Left lobe of liver (tissue), 2 donors: ENCODE data around the gene RRAGC. TPM values are rescaled to one million over a fixed set of nuclear protein-coding genes. Genes with fewer than 3 reads are reported as not detected.

Experiments used
- ATAC-seq: fragments of 200-7000 bp; cut with Tn5 transposase; one replicate; pipeline ENCODE4 v1.9.1; 2020; ENCODE audit warnings: mild to moderate bottlenecking, moderate library complexity
- DNase-seq: peaks from one replicate; pipeline ENCODE4 v3.0.0-alpha.2; 2020; ENCODE audit warnings: low spot score
- total RNA-seq: library from RNA; stranded (reverse); gene quantifications from one replicate; pipeline ENCODE4 v1.2.1, GENCODE V29; 2021
- donor health status: DM: no; HTN: no; CAD: no; lungs with moderate emphysema.
- donor health status: DM: no; HTN: yes; CAD: no.

Gene RRAGC, protein sequence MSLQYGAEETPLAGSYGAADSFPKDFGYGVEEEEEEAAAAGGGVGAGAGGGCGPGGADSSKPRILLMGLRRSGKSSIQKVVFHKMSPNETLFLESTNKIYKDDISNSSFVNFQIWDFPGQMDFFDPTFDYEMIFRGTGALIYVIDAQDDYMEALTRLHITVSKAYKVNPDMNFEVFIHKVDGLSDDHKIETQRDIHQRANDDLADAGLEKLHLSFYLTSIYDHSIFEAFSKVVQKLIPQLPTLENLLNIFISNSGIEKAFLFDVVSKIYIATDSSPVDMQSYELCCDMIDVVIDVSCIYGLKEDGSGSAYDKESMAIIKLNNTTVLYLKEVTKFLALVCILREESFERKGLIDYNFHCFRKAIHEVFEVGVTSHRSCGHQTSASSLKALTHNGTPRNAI
- 6.9 TPM for total RNA-seq

DNA sequence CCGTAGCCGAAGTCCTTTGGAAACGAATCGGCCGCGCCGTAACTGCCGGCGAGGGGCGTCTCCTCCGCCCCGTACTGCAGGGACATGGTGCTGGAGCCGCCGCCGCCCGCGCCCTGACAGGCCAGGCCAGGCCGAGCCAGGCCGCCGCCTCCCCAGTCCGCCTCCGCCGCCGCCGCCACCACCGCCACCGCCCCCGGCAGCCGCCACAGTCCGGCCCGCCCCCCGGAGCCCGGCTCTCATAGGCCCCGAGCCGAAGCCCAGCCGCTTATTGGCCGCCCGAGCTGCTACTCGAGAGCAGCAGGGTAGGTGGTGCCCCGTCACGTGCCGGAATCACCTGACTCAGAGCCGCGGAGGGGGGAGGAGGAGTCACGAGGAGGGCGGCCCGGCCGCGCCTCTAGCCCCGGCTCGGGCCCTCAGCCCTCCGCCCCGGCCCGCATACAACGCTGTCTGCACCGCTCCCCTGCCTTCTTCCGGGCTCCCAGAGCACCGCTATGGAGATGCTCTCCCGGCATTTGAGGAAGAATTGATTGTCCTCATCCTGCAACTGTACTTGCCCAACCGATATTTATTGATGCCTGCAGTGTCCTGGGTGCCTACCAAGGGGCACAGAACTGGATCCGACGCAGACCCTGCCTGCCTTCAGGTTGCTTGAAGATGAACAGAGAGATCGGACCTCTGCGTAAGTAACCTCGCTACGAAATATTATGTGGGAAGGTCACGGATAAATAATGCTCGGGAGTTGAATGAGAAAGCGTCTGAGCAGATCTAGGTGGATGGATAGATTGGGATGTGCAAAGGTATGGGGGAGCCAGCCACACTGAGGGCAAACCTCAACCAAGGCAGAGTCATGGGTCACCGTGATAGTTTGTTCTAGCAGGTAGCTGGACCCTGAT lies at the start of gene RRAGC:
Gene RRAGC (minus strand): TSS at position 212 of the 893 bp plus-strand sequence. CDS start 126 bp downstream, at position 86.
- DNase-seq (peak; percentile 100), ATAC-seq (peak; percentile 94)

DNA sequence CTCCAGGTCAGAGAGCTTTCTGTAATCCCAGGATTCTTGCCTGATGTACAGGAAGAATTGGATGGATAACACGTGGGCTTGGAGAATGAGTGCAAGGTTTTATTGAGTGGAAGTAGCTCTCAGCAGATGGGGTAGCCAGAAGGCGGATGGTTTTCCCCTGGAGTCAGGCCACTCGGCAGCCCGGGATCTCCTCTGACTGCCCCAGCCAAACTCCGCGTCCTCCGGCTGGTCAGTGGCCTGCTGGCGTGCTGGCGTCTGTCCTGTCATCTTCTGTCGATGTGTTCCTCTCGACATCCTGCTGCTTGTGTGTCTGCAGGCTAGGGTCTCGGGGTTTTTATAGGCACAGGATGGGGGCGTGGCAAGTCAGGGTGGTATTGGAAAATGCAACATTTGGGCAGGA lies 49.2 kb upstream of the RRAGC start:
- no peak for ATAC-seq
- DNase-seq: no peak

DNA sequence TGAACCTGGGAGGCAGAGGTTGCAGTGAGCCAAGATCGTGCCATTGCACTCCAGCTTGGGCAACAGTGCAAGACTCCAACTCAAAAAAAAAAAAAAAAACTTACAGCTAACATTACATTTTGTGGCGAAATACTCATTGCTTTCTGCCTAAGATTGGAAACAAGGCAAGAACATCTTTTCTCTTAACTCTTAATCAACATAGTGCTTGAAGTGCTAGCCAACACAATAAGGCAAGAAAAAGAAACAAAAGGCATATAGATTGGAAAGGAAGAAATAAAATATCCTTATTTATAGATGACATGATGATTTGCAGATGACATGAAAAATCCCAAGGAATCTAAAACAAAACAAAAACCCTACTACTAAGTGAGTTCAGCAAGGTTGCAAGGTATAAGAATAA lies 46.4 kb upstream of the RRAGC start:
- ATAC-seq: no peak
- no peak for DNase-seq

DNA sequence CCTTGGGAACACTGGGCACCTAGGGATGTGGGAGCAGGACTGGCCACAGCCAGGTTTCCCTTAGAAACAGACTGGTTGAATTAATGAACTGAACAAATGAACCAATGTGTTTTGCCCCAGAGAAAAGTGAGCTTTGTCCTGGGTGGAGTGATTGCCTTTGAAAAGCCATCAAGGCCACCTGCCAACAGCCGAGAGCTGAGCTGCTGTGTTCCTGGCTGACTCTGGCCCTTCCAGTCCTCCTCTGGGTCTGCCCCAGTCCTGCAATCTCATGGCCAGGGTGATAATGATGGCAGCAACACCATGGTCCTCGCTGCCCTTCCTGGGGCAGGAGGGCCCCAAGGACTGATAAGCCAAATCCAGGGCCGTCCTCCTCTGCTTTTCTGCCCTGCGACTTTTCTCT lies 40.0 kb upstream of the RRAGC start:
- DNase-seq: no peak
- ATAC-seq: no peak

DNA sequence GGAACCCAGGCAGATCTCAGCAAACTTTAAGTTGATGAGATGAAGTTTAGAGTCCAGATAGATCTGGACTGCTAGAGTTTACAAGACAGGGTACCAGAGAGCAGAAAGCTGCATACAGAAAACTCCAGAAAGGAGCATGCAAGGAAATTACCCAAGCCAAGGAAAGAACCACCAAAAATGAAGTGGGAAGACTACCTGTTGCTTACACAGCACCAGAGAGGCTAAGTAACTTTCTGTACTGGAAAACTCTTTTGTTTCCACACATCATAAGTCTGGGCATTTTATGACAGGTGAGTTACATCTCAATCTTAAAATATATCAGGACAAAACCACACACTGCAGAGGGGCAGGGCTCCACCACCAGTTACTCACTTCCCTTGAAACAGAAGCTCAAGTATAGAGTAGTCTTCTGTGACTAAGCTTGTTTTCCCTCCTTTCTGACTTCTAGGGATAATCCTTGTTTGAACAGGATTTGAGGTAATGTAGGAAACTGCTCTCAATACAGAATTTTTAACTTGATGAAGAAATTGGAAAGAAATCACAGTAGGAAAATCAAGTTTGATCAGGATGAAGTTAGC lies 39.2 kb upstream of the RRAGC start:
- no peak for ATAC-seq
- DNase-seq: no peak

DNA sequence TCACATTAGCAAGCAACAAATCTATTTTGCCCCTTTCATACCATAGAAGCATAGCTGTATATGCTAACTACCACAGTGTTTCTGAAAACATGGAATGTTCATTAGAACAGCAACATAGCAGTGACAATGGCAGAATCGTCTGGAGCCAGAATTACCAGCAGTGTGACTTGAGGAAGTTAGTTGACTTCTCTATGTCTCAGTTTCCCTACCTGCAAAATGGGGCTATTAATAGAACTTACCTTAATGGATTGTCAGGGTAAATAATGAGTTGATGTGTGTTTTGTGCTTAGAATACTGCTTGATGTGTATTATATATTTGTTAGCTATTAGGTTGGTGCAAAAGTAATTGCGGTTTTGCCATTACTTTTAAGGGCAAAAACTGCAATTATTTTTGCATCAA lies 36.6 kb upstream of the RRAGC start:
- DNase-seq (no peak), ATAC-seq (no peak)

DNA sequence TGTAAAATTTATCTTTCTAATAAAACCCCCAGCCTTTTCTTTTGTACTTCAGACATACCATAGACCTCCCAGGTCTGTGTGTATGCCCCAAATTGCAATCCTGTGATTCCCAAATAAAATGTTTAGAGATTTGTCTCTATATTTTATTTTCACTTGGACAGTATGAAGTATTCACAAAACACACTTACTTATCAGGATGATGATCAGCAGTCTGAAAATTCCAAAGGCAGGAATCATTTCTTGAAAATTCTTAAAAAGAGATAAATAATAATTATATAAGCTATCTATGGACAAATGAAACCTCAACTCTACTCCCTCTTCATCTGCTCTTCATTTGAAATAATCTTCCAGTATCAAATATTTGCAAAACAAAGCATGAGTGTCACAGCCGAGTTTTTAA lies 33.4 kb upstream of the RRAGC start:
- no peak for DNase-seq
- no peak for ATAC-seq

DNA sequence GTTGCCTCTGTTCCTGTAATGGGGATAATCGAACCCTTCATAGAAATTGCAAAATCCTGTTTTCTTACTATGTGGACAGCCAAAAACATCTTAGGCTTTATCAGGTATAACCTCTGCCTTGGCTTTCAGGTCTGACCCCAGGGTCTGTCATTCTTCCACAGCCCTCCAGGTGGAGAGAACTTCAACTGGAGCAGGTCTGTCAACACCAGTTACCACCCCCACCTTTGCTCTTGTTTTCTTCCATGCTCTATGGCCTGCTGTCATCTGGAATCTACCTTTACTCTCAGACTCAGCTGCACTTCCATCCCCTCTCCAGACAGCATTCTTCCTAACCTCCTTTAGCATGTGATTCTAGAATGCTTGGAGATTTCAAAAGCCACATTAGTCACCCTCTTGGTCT lies 32.2 kb upstream of the RRAGC start:
- ATAC-seq (no peak), DNase-seq (no peak)

DNA sequence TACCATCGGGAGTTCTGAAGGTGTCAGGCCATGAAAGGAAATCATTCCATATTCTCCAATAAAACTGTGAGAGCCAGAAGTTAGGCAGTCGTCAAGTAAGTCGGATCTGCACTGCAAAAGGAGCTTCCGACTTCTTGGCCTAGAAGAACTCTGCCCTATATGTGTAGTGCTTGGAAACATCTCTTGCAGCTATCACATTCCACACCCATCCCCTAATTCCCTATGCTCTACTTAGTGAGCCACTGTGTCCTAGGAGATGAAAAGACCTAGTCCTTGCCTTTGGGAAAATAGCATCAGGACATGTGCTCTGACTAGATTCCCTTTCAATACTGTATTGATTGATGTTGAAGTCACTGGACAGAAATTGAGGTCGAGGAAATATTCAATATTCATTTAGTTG lies 30.0 kb upstream of the RRAGC start:
- DNase-seq: no peak

DNA sequence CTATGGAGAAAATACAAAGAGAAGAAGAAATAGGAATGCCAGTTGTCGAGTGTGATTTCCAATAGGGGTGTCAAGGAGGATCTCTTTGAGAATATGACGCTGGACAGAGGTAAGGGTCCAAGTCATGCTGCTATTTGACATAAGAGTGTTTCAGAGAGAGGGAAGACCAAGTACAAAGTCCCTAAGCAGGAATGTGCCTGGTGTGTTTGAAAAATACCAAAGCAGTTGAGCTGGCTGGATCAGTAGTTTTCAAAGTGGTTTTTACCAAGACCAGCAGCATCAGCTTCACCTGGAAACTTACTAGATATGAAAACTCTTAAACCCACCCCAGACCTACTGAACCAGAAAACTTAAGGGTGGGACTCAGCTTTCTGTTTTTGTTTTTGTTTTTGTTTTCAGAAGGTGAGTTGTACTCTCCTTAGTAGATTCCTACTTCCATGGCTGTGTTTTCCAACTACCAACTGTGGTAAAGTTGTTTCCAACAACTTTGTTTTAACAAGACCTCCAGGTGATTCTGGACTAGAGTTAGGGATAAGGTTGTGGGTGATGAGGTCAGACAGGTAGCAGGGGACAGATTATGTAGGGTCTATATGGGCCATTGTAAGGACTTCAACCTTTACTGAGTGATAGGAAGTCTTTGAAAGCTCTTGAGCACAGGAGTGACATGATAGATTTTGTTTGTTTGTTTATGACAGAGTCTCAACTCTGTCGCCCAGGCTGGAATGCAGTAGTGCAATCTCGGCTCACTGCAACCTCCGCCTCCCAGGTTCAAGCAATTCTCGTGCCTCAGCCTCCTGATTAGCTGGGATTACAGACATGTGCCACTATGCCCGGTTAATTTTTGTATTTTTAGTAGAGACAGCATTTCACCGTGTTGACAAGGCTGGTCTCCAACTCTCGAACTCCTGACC lies 29.1 kb upstream of the RRAGC start:
- ATAC-seq: no peak
- no peak for DNase-seq

More for the DNA sequence above, 30.0 kb upstream of the RRAGC start:
- ATAC-seq: no peak

DNA sequence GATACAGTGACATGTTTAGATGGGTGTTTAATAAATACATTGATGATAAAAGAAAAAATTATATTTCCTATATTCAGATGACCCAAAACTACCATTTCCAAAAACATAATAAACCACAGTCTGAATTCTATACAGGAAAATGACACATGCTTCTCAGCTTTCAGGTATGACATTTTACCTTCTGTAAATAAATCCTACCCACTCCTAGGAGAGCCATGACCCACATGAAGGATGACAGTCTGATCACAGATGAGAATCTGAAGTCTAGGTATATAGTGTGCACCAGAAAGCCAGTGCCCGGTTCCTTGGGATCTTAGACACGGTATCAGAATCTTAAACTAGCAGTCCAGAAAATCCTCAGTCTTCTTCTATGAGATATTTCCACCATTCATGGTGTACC lies 25.5 kb upstream of the RRAGC start:
- ATAC-seq (no peak), DNase-seq (no peak)

DNA sequence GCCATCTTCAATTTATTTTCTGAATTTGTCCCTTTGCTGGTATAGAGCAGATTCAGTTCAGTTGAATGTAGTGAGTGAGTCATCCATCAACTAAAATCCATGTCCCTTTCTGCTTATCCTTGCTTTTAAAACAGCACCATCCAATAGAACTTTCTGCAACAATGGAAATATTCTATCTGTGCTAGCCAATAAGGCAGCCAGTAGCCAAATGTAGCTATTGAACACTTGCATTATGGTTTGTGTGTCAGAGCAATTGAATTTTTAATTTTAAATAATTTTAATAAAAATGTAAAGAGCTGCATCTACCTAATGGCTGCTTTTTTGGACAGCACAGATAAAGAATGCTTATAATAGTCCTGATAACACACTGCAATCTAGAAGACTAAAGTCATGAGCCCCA lies 21.9 kb upstream of the RRAGC start, which contains the start of gene GJA9:
Gene GJA9 (minus strand): TSS at position 101 of the 400 bp plus-strand sequence. CDS start 5,489 bp downstream, outside the sequence.
- ATAC-seq (no peak), DNase-seq (no peak)

DNA sequence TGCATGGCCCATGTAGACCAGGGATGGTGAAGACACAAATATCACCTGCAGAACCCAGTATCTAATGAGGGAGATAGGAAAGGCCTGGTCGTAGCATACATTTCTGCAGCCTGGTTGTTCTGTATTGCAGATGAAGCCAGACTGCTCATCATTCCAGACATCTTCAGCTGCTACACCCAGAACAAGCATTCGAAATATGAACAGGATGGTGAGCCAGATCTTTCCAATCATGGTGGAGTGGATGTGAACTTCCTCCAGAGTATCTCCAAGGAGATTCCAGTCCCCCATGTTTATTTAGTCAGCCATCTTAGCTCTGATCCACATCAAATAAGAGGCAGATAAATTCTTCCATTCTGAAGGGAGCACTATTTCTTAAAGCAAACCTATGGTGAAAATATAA lies 16.2 kb upstream of the RRAGC start:
- no peak for DNase-seq
- no peak for ATAC-seq

DNA sequence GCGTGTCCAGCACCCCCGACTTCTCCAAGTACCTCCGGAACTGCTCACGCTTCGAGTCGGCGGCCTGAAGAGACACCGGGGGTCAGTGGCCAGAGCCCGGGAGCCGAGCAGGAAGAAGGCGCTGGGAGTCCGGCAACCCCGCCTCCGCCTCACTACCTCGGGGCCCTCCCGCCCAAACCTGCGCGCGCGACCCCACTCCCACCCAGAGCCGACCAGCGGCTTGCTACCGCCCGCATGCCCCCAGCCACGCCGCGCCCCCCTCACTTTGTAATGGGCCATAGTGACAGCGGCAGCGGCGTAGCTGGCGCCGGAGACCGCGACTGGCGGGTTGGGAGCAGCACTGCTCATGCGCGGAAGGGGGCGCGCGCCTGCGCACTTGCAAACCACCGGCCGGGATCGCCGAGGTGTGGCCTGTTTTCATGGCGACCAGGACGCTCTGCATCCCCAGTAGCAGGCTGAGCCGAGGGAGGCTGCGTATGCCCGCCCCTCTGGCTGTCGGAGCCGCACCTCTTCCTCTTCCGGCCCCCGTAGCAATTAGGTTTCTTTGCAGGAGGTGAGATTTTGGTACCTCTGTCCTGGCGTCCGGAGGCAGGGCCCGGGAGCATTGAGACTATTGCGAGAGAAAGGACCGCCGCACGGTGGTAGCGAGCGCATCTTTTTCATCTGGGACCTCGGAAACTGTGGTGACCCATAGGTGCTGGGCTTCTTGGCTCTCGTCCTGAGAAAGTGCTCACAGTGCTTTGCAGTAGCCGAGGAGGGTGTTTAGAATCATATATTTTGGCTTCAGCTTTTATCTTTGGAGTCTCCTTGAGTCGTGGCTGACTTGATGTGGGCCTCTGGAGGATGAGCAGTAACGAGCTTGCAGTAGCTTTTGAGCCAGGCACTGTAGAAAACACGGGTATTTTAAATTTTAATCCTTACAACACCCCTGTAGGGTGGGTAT lies 13.7 kb upstream of the RRAGC start, which contains the start of gene MYCBP:
Gene MYCBP (minus strand): TSS at position 322 of the 943 bp plus-strand sequence. CDS start 43 bp downstream, at position 279.
- ATAC-seq: peak; percentile 99
- peak; percentile 98 for DNase-seq

DNA sequence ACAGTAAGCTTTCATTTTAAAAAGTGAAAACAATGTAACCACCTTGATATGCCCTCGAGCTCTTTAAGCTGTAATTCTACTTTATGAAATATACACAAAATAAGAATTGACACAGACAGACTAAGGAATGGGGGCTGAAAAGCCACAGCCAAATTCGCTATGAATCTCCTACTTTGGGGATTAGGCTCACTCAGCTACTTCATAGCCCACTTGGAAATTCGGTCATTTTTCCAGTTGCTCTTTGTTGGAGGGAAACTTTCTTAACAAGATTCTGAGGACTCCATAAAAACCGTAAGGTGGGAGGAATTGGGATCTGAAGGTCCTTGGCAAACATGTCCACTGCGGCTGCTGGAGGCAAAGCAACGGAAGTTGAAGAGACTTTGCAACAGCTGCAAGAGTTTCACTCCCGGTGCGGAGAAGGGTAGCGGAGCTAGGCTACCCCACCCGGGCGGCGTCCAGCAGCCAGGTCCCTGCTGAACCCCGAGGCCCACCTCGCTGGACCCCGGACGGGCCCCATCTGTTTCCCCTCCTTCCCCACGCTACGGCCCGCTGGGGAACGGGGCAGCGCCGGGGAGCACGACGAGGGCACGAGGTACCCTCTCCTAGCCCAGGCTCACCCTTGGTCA lies 12.9 kb upstream of the RRAGC start:
- DNase-seq (no peak), ATAC-seq (peak; percentile 30)

DNA sequence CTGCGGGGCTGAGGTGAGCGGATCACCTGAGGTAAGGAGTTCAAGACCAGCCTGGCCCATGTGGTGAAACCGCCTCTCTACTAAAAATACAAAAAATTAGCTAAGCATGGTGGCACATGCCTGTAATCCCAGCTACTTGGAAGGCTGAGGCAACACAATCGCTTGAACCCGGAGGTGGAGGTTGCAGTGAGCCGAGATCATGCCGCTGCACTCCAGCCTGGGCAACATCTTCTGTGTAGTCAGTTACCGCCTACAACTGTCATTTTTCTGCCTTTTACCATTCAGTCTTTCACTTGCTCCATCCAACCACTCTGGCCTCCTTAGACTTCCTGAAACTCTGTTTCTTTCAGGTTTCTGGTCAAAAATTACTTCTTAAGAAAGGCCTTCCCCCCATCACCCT lies 11.4 kb upstream of the RRAGC start:
- no peak for ATAC-seq

DNA sequence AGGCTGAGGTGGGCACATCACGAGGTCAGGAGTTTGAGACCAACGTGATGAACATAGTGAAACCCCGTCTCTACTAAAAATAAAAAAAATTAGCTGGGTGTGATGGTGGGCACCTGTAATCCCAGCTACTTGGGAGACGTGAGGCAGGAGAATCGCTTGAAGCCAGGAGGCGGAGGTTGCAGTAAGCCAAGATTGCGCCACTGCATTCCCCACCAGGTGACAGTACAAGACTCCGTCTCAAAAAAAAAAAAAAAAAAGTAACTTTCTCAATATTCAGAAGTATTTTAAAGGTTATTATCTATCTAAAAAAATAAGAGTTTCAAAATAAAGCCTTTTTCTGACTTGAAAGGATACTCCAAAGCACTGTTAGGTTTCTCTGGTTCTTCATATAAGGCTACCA lies 7.6 kb upstream of the RRAGC start:
- no peak for DNase-seq
- ATAC-seq: no peak

More for the DNA sequence above, 11.4 kb upstream of the RRAGC start:
- no peak for DNase-seq

DNA sequence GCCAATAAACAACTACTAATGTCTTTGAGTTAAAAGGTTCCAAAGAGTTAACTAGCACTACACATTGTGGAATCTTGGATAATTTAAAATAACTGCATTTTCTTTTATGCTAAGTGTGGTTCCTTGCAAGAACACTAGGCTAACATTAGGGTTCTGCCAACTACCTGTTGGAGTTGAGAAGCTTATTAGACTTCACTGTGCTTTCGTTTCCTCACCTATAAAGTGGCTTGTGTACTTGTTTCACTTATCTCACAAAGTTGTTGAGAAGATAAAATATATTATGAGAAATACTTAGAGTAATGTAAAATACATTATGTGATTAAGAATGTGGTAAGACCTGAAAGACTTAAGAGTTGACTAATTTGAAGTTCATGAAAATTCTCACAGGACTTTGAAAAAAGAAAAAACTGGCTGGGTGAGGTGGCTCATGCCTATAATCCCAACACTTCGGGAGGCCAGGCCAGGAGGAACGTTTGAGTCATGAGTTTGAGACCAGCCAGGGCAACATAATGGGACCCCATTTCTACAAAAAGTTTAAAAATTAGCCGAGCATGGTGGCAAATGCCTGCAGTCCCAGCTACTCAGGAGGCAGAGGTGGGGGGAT lies 5.6 kb upstream of the RRAGC start:
- DNase-seq (no peak), ATAC-seq (no peak)
